Activated gamma-delta T cell treated with anti-CD3 and anti-CD28 coated beads, Interleukin-2, amount 50 U/mL, for 16 hours (primary cell): ENCODE measurements around the gene NOVA2.

Source experiments
- DNase-seq: peaks from one replicate; pipeline ENCODE4 v3.0.0-alpha.2; 2020; ENCODE audit warnings: low read depth

NOVA2 gene, protein sequence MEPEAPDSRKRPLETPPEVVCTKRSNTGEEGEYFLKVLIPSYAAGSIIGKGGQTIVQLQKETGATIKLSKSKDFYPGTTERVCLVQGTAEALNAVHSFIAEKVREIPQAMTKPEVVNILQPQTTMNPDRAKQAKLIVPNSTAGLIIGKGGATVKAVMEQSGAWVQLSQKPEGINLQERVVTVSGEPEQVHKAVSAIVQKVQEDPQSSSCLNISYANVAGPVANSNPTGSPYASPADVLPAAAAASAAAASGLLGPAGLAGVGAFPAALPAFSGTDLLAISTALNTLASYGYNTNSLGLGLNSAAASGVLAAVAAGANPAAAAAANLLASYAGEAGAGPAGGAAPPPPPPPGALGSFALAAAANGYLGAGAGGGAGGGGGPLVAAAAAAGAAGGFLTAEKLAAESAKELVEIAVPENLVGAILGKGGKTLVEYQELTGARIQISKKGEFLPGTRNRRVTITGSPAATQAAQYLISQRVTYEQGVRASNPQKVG

DNA sequence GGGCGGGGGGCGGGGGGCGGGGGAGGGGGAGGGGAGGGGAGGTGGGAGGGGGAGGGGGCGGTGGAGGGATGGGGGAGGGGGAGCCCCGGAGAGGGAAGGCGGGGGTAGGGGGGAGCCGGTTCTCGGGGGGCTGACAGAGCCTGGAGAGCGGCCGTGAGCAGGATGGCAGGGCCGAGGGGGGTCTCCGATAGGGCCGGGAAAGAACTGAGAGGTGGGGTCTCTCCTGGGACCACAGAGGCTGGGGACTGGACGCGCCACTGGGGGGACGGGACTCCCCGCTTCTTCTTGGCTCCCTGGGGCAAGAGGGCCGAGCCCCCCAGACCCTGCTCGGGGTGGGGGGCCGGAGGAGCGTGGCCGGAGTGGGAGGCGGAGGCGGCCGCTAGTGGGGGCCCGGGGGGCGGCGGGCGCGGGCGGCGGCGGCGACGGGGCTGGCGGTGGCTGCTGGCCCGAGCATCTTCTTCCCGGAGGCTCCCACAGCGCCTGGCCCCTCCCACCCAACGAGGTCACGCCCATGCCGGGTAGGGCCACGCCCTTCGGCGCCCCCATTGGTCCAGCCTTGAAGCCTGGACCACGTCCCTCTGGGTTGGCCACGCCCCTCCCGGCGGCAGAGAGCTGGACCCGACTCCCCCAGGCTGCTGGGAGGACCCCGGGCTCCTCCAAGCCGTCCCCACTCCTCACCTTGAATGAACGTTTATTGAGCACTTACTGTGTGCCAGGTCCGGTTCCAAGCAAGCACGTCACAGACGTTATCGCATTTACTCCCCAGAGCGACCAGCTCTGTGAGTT lies at the start of gene NOVA2:
NOVA2 (minus strand) TSS at position 313 of the 786 bp plus-strand sequence. CDS start 514 bp downstream, outside the sequence.
- DNase-seq = no peak

DNA sequence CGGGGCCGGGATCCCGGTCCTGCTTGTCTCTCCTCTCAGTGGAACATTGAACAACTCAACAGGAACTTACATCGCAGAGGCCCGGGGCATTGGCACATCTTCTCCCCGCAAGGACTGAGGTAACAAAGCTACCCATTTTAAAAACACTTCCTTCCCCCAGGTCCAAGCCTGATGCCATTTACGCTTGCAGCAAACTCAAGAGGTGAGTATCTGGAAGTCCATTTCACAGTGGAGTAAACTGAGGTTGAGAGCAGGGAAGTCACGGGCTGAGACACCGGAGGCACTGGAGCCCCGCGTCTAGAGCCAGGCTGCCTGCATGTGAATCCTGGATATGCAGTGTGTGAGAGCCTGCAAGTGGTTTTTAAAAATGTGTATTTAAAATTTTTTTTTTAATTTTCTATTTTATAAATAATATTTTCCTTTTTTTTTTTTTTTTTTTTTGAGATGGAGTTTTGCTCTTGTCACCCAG lies 49.7 kb upstream of the NOVA2 start:
- no peak for DNase-seq

DNA sequence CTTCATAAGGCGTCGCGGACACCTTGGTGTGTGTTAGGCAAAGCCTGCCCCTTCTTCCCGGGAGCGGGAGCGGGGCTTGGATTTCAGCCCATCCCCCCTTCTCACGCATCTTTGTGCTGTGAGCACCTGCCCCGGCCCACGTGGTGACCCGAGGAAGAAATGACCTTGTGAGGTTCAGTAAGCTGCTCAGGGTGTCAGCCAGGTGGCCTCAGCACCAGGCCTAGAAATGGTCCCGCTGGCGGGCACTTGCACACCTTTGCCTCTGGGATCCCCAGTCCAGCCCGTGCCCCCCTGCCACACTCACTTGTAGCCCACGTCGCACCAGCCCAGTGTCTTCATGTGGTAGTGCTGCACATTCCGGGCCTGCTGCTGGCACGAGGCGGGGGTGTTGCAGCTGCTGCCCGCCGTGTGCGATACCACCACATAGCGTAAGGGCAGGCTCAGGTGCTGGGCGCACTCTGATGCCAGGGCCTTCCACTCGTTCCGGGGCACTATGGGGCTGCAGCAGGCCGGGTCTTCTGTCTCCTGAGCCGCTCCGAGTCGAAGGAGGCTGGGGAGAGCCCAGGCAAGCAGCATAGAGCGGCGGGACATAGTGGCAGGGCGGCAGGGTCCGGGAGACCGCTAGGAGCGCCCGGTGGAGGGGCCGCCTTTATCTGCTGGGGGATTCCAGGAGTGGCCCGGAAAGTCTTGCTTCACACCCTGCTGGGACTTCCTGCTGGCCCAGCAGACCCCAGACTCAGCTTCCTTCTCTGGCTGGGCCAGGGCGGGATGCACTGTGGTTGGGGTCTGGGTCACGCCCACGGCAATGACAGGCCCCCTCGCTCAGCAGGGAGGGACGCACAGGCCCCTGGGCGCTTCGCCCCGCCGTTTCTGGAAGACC lies 49.0 kb upstream of the NOVA2 start, which contains the start of gene PGLYRP1:
PGLYRP1 (minus strand) TSS at position 623 of the 880 bp plus-strand sequence; CDS start at position 591, 32 bp downstream.
- DNase-seq = no peak

DNA sequence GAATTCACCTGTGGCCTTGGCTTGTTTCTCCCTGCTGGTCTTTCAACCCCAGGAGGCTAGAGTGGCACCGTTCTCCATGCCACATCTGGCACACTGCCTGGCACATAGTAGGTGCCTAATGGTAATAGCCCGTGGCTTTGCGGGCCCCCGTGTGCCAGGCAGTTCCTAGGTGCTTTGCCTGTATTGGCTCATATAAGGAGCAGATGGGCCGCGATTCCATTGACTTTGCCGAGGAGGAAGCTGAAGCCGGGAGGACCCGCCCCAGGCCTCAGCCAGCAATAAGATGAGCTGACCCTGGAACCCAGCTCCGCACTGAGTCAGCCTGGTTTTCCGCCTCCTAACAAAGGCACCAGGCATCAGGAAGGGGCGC lies 48.4 kb upstream of the NOVA2 start:
- DNase-seq = no peak

DNA sequence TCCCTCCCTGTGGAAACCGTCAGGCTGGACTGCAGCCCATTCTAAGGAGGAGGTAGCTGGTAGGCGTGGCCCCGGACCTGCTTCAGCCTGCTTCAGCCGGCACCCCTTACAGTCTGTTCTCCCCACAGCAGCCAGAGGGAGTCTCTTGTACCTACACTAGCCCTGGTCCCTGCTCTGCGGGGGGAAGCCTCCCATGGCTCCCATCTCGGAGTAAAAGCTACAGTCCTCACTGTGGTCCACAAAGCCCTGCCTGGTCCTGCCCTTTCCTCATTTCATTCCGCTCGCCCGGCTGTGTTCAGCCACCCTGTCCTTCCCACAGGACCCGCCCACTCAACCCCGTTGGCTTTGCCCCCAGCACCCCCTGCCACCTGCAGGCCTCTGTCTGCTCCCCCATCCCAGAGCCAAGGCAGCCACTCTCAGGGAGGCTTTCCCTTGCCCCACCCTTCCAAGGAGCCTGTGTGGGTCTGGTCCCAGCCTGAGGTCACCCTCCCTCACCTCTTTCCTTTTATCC lies 47.9 kb upstream of the NOVA2 start:
- DNase-seq = no peak

DNA sequence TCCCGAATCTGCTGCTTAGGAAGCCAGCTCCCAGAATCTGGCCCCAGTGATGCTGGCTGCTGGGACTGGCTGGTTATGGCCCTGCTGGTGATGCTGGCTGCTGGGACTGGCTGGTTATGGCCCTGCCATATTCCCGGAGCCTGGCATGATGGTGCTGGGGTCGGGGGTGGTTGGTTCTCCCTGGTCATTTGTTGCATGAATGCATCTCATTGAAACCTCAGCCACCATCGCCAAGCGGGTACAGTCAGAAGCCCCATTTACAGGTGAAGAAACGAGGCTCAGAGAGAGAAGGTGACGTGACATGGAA lies 47.1 kb upstream of the NOVA2 start:
- DNase-seq = no peak

DNA sequence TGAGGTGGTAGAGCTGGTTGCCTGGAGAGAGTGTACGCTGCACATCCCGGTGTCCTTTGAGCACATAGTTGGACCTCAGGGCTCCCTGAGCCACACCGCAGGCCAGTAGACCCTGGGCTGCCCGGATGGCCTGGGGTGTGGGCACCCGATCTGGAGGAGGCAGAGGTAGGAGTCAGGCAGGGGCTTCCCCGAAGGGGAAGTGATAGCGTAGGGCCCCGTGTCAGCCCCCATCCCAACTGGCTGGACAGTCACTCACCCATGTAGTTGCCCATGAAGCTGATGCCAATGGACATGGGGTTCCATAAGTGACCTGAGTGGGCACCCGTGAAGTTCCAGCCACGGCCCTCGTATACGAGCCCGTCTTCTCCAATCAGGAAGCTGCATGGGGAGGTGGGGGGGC lies 45.6 kb upstream of the NOVA2 start:
- no peak for DNase-seq

DNA sequence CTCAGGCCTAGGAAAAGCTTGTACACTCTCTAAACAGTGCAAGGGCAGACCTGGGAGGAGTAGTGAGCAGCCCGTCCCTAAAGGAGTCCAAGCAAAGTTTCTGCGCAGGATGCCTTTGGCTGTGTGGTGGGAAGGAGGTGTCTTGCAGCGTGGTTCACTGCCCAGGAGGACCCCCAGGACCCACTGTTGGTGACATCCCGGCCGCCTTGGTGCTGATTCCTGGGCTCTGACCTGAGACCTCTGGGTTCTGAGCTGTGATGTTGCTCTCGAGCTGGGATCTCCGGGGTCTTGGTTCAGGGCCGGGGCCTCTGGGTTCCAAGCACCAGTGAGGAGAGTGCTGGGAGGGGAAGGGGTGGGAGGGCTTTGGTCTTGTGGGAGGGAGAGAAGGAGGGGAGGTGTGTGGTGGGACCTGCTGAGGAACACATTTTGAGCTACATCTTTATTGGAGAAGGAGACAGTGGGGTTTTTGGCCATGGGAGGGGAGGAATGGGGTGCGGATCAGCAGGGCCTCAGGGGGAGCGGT lies 45.1 kb upstream of the NOVA2 start:
- DNase-seq = no peak

DNA sequence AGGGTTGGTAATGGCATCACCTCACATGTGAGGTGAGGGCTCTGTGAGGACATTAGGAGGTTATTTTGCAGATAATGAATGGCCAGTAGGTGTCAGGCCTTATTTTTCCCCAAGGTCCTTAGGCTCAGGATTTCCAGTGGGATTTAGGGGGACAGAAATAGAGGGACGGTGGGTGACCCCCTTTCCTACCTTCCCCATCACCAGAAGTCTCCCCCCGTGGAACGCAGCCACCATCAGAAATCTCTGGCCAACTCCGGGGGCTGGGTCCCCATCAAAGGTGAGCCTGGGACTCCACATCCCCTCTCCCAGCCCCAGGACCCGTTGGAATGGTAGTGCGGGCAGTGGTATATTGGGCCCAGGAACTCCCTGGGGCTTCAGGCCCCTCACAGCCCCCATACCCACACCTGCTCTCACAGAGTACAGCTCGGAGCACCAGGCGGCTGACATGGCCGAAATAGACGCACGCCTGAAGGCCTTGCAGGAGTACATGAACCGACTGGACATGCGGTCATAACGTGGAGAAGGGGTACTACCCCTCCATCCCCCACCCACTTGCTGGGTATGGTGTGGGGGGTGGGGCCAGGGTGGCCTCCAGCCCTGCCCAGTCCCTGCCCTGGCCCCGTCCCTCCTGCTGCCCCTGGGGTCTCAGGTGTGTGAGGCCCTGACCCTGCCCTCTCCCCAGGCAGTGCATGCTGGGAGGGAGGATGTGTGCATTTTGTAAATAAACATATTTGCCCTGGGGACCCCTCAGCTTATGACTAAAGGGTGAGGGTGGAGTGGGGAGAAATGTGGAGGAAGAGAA lies 44.4 kb upstream of the NOVA2 start:
- no peak for DNase-seq

DNA sequence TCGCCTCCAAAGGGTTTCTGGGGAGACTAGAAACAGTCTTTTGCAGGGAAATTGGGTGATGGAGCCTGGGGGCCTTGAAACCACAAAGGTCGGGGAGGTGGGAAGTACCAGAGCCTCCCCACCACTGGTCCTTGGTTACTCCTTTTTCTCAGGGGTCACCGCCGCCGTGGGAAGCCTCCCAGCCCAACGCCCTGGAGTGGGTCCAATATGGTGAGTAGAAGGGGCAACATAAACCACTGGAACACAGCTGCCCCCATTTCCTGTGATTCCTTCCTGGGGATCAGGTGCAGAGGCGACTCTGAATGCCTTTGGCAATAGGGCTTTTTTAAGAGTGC lies 43.4 kb upstream of the NOVA2 start:
- no peak for DNase-seq

DNA sequence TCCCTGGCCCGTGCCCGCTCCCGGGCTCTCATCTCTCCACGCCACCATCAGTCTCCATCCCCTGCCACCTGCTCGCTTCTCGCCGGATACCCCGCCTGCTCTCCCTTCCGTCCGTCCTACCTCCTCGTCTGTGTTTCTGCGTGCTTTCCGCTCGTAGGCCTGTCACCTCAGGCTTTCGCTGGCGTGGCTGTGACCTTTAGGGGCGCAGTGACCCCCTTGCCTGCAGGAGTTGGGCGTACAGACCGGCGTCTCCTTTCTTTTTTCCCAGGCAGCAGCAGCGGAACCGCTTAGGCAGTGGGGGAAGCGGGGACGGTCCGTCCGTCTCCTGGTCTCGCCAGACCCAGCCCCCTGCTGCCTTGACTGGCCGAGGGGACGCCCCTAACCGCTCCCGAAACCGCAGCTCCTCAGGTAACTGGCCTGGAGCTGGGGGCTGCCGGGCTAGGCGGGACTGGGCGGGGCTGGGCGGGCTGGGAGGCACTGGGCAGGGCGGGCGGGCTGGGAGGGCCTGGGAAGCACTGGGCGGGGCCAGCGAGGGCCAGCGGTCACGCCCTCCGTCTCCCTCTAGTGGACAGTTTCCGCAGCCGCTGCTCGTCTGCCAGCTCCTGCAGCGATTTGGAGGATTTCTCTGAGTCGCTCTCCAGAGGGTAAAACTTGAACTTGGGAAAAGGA lies 42.9 kb upstream of the NOVA2 start:
- peak; percentile 68 for DNase-seq

DNA sequence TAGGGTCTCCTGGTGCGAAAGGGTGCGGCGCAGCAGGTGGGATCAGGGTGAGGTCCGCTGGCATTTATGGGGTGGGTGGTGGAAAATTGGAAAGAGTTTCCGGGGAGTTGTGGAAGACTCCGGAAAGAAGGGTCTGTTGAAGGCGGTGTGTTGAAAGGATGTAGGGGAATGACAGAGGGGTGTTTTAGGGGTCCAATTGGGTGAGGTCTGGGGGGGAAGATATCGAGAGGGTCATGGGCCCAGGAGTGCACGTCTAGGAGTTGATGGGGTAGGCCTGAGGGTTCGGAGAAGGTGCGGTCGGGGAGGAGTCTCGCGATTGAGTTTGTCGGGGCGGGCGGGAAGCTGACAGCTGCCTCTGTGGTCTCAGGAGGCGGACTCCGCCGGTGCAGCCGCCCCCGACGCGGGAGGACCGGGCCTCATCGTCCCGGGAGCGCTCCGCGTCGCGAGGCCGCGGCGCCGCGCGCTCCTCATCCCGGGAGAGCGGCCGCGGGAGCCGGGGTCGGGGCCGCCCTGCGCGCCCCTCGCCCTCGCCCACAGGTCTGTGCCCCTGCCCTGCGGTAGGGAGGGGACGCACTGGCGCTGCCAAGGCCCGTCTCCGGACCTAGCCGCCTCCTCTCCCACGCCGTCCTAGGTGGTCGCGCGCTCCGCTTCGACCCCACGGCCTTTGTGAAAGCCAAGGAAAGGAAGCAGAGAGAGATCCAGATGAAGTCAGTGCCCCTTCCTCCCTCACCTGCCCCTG lies 42.2 kb upstream of the NOVA2 start:
- DNase-seq = no peak

DNA sequence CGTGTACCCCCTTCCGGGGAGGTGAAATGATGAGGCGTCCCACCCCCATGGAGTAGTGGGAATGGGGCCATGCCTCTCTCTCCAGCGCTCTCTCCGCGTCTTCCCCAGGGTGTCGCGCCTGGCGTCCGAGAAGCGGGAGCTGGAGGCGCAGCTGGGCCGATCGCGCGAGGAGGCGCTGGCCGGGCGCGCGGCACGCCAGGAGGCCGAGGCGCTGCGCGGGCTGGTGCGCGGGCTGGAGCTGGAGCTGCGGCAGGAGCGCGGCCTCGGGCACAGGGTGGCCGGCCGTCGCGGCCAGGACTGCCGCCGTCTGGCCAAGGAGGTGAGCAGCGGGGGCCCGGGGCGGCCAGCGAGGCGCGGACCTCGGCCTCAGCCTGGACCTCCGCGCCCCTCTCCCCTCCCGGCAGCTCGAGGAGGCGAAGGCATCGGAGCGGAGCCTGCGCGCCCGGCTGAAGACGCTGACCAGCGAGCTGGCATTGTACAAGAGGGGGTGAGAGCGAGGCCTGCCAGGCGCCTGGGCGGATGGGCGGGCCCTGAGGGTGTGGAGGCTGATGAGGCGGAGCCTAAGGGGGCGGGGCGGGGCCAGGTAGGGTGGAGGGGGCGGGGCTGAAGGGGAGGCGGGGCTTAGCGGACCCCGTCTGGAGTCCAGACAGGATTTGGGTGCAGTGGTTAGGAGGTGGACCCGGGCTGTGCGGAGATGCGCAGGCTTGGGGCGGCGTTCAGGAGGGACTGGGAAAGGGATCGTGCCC lies 41.4 kb upstream of the NOVA2 start:
- DNase-seq = peak; percentile 36

DNA sequence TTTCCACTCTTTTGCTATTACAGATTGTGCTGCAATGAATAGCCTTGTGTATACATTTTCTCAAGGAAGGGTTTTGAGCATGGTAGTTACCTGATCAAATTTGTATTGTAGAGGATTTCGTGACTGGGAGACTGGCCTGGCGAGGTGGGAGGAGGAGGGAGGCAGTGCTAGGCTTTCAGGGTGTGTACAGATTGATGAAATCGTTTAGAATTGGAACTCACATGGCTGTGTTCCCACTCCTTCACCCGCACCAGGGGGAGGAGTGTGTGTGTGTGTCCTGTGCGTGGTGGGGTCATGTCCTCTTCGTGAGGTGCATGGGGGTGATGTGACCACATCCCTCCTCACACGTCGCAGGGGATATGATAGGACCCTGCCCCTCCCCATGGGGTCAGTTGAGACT lies 40.9 kb upstream of the NOVA2 start:
- no peak for DNase-seq

DNA sequence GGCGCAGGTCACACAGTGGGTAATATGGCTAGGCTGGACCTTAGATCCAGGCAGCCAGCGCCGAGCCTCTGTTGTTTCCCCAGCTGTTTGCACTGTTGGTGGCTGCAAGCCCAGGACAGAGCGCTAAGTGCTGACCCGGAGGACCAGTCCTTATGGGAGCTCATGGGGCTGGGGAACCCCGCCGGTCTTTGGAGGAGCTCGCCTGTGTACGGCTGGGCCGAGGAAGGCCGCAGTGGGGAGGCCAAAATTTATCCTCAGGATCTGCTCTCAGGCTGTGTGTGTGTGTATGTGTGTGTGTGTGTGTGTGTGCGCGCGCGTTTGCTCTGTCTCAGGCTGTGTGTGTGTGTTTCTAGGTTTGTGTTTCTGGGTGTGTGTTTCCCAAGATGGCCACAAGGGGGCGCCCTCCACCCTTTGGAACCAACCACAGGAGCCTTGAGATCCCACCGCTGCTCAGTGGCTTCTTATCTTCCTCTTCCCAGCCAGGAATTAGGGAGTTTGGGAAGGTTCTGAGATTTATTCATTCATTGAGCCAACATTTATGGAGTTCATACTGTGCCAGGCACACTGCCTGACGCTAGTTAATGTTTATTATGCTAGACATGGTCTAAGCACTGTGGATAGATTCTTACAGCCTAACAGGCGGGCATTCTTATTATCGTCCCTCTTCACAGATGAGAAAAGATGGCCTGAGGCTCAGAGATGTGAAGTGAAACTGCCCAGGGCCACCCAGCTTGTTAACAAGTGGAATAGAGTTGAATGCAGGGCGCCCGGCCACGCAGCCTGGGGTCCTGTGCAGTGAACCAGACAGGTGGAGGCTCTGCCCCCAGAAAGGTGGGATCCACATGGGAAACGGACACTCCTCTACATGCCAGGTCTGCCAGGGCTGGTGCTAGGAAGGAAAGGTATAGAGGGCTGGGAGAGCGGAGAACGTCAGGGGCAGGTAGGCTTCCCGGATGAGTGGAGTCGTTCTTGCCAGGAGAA lies 36.2 kb upstream of the NOVA2 start:
- DNase-seq = peak; percentile 60

DNA sequence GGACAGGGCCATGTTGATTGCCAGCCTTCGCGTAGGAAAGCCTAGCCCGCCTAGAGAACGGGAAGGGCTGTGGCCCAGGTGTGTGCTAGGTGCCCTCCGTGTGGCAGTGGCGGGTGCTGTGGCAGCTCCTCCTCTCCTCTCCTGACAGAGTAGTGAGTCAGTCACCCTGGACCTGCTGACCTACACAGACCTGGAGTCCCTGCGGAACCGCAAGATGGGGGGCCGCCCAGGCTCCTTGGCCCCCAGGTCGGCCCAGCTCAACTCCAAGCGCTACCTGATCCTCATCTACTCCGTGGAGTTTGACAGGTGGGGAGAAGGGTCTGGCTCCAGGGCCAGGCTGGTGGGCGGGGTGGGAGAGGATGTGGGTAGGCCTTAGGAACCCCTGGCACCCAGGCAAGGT lies 32.7 kb upstream of the NOVA2 start:
- no peak for DNase-seq

DNA sequence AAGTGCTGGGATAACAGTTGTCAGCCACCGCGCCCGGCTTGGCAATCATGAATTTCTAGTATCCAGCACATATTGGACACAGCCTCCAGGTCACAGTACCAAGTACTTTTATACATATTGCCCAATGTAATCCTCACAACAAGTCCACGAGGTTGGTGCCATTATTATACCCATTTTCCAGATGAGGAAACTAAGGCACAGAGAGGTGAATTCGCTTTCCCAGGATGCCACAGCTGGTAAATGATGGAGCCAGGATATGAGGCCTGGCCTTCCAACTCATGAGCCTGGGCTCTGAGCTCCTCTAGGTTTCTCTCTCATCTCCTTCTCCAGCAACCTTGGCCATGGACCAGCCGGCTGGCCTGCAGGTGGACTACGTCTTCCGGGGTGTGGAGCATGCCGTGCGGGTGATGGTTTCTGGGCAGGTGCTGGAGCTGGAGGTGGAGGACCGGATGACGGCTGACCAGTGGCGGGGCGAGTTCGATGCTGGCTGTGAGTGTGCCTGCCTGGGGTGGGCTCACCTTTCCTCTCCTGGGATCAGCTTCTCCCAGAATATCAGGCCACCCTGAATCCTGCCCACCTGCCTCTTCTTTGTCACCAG lies 29.1 kb upstream of the NOVA2 start:
- DNase-seq = no peak
